Lung (tissue), 12 donors: ENCODE measurements around the gene TOMT. TPM values are rescaled to one million over a fixed set of nuclear protein-coding genes. Genes with fewer than 3 reads are reported as not detected.

Source experiments
- ATAC-seq: fragments of 200-7000 bp; cut with Tn5 transposase; one replicate; pipeline ENCODE4 v1.9.1; 2020; ENCODE audit warnings: moderate number of reproducible peaks; ENCODE audit not compliant: insufficient read depth, low FRiP score
- DNase-seq, 3 donors: peaks; one replicate each; pipeline ENCODE4 v3.0.0-alpha.2; 2013 to 2017
- H3K27ac ChIP-seq, 2 donors: one replicate each; pipeline ENCODE4 v1.5.1; 2013; ENCODE audit warnings: mild to moderate bottlenecking in 2 of 2, moderate library complexity in 2 of 2, control low read depth in 1 of 2, inconsistent platforms in 1 of 2, low read depth in 1 of 2, low read length in 1 of 2
- H3K27me3 ChIP-seq, 3 donors: one replicate each; pipeline ENCODE4 v1.5.1; 2013; ENCODE audit warnings: low read length in 2 of 3; ENCODE audit not compliant: control insufficient read depth in 3 of 3, insufficient read depth in 3 of 3
- H3K36me3 ChIP-seq, 4 donors: one replicate each; pipeline ENCODE4 v1.5.1; 2013; ENCODE audit warnings: low read length in 4 of 4, mild to moderate bottlenecking in 1 of 4, moderate library complexity in 1 of 4; ENCODE audit not compliant: control insufficient read depth in 4 of 4, insufficient read depth in 4 of 4
- H3K4me1 ChIP-seq, 5 donors: one replicate each; pipeline ENCODE4 v1.5.1; 2013; ENCODE audit warnings: low read length in 5 of 5, mild to moderate bottlenecking in 2 of 5, moderate library complexity in 1 of 5; ENCODE audit not compliant: control insufficient read depth in 5 of 5, insufficient read depth in 5 of 5
- H3K4me3 ChIP-seq: one replicate; pipeline ENCODE4 v1.5.1; 2013; ENCODE audit warnings: mild to moderate bottlenecking, control low read depth, moderate library complexity
- H3K9ac ChIP-seq, 2 donors: one replicate each; pipeline ENCODE4 v1.5.1; 2013; ENCODE audit warnings: low read length in 2 of 2, control low read depth in 1 of 2; ENCODE audit not compliant: insufficient read depth in 1 of 2
- H3K9me3 ChIP-seq, 4 donors: one replicate each; pipeline ENCODE4 v1.5.1; 2013; ENCODE audit warnings: low read length in 3 of 4, mild to moderate bottlenecking in 1 of 4, moderate library complexity in 1 of 4; ENCODE audit not compliant: control insufficient read depth in 4 of 4, insufficient read depth in 3 of 4
- WGBS, 2 donors: extraction: QIAGEN DNeasy Blood & Tissue Kit; methylation state at CpG; one replicate each; pipeline ENCODE4 v1.1.7; 2013; 5-methylcytosine and 5-hydroxymethylcytosine counted together
- polyA plus RNA-seq, 2 donors: library from polyadenylated mRNA; stranded (reverse); fragments of 200-250 nt; gene quantifications; one replicate each; pipeline ENCODE4 v1.2.1, GENCODE V29; 2013
- total RNA-seq, 2 donors: library from RNA; depleted of rRNA in 1 of 2; stranded (reverse); fragments of >200 nt in 1 of 2; gene quantifications; one replicate each; pipeline ENCODE4 v1.2.1, GENCODE V29; 2014 to 2021
- TF ChIP-seq, protein P1 (sequence below): IDR thresholded peaks from 2 replicates; pipeline ENCODE4 v1.5.1; 2012; ENCODE audit warnings: mild to moderate bottlenecking; ENCODE audit errors: control extremely low read depth, extremely low read depth
- donor health status: control.
- donor health status: control.
- donor health status: Bipolar disorder and iron deficiency.
- donor health status: healthy.
- donor health status: DM: yes; HTN: yes; CAD: no.

TOMT gene
- total and polyA plus RNA-seq, 4 donors, result not detected

DNA sequence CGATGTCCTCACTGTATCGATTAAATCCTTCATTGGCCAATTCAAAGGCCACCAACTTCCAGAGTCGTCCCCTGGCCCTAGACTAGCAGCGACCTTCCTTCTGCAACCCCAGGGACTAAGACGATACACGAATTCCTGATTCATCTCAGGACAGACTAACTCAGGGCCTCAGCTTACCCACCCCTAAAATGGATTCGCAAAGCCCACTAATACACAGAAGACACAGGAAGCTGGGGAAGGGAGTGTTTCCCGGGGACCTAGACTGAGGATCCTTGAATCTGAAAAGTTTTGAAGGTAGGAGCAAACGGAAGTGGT, 3.1 kb upstream of the TOMT start:
- Histone ChIP-seq H3K4me3 (peak overlapping the region; percentile 94), H3K27ac (peak overlapping the region; percentile 93 to 99), H3K36me3 (peaks cover 7 to 18% (median 16%) of the 10 kb centered on the region in 4 donors), H3K9ac (peak overlapping the region; percentile 78 to 80), H3K9me3 (no peaks in the 10 kb centered on the region), H3K27me3 (no peaks in the 10 kb centered on the region), H3K4me1 (peaks cover 0 to 17% (median 5%) of the 10 kb centered on the region in 5 donors)
- DNase-seq (no peak), ATAC-seq (no peak)
- 2% methylated on average over 9 of the region's 9 CpGs for WGBS, 2 donors
- TF ChIP-seq, protein P1, sequence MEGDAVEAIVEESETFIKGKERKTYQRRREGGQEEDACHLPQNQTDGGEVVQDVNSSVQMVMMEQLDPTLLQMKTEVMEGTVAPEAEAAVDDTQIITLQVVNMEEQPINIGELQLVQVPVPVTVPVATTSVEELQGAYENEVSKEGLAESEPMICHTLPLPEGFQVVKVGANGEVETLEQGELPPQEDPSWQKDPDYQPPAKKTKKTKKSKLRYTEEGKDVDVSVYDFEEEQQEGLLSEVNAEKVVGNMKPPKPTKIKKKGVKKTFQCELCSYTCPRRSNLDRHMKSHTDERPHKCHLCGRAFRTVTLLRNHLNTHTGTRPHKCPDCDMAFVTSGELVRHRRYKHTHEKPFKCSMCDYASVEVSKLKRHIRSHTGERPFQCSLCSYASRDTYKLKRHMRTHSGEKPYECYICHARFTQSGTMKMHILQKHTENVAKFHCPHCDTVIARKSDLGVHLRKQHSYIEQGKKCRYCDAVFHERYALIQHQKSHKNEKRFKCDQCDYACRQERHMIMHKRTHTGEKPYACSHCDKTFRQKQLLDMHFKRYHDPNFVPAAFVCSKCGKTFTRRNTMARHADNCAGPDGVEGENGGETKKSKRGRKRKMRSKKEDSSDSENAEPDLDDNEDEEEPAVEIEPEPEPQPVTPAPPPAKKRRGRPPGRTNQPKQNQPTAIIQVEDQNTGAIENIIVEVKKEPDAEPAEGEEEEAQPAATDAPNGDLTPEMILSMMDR, result no peak

DNA sequence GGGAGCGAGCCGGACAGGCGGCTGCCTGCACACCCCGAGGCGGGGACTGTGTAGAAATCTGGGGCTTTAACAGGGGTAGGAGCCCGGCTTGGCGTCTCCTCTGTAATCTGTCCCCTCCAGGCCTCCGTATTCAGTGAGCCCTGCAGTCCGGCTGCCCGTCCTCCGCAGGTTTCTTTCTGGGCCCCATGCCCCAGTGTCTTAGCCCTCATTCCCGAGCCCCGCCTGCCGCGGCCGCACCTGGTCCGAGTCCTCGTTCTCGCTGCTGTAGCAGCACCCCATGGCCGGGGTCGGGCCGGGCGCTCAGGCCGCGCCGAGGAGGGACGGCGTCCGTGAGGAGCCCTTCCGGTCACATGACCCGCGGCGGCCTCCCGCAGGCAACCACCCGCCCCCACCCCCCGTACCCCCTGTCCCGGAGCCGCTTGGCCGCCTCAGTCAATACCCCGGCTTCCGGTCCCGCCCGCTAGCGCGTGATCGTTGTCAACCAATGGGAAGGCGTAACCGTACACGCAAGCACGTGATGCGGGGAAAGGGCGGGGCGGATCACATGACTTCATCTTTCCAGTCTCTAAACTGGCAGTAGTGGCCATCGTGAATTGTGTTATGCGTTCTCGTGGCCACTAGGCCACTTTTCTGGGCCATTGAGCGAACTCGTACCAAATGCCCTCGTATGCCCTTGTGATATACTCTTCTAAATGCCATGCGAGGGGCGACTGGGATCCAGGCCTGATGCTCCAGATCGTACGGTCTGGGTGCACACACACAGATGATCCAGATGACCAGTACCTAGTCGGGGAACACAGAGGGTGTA, 2.6 kb upstream of the TOMT start, which contains the start of gene LAMTOR1:
Gene LAMTOR1 (minus strand): TSS at position 352 of the 808 bp plus-strand sequence. CDS start 73 bp downstream, at position 279.
- Histone ChIP-seq H3K27me3 (no peaks in the 10 kb centered on the region), H3K9me3 (no peaks in the 10 kb centered on the region), H3K27ac (peak within 1 kb of the TSS; percentile 93 to 99), H3K4me3 (peak within 1 kb of the TSS; percentile 94), H3K4me1 (peaks cover 0 to 17% (median 5%) of the 10 kb centered on the region in 5 donors), H3K9ac (peak within 1 kb of the TSS; percentile 78 to 80), H3K36me3 (peaks cover 2 to 13% (median 11%) of the 10 kb centered on the region in 4 donors)
- TF ChIP-seq, protein P1, result peak; percentile 12
- WGBS, 2 donors, result 3 to 4% methylated on average over 64 of the region's 64 CpGs
- DNase-seq (peak; percentile 99 to 100 (median 99)), ATAC-seq (peak; percentile 95)

DNA sequence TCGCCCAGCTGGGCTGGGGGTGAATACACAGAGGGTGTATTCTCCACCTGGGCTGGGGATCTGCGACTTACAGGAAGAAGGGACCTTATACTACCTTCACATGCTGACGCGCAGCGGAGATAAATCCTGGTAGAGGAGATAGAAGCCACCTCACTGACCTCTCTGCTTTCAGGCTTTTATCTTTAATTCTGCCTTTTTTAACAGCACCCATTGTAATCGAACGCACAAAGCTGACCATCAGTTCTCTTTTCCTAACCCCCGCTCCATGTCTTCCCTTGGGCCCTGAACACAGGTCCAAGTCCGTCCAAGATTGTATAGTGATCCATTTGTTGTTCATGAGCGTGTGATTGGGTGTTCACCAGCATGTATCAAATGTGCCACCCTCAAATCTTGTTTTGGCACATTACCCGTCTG, 2.0 kb upstream of the TOMT start:
- no peak for DNase-seq
- peak overlapping the region; percentile 56 for H3K4me3 ChIP-seq

More for the DNA sequence above, 2.0 kb upstream of the TOMT start:
- Histone ChIP-seq H3K4me1 (peaks cover 0 to 17% (median 5%) of the 10 kb centered on the region in 5 donors), H3K27me3 (no peaks in the 10 kb centered on the region), H3K9ac (peak overlapping the region in 1 of 2 donors; percentile 70), H3K9me3 (no peaks in the 10 kb centered on the region), H3K27ac (peak overlapping the region; percentile 82 to 98), H3K36me3 (peaks cover 0 to 12% (median 5%) of the 10 kb centered on the region in 4 donors)
- WGBS, 2 donors, result 80 to 83% methylated on average over 11 of the region's 11 CpGs
- TF ChIP-seq, protein P1, result no peak
- ATAC-seq, result no peak
